ENCODE measurements around the gene P2RY8.
"Not testable (repeated sequence)": the region's sequence is repeated elsewhere in the genome, so short reads cannot be mapped to it uniquely, and the experiment has no call there.

P2RY8 gene

DNA sequence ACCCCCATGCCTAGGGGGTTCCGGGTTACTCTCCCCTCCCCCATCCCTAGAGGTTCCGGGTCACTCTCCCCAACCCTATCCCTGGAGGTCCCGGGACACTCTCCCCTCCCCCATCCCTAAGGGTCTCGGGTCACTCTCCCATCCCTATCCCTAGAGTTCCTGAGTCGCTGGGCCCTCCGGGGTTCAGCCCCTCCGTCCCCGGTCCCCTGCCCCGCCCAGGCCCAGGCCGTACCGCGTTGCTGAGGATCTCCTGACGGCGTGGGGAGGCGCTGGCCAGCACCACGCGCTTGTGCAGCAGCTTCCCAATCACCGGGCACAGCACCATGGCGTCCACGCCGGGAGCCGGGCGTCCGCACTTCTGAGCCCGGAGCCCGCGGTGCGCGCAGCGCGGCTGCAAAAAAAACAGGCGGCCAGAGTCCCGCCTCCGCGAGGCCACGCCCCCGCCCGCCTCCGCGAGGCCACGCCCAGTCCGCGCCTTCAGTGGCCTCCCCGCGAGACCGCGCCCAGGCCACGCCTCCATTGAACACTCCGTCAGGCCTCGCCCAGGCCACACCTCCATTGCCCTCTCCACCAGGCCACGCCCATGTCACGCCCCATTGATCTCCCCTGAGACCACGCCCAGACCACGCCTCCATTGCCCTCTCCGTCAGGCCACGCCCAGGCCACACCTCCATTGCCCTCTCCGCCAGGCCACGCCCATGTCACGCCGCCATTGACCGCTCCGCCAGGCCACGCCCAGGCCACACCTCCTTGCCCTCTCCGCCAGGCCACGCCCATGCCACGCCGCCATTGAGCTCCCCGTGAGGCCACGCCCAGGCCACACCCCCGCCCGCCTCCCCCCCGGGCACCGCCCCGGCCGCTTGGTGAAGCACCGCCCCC is 84.2 kb downstream of the P2RY8 start, which contains the start of gene ASMTL:
TSS of gene ASMTL (minus strand) at position 394 of the 879 bp plus-strand sequence. CDS start at position 325, 69 bp downstream.
- DNase-seq, result peak; percentile 82
- in situ Hi-C loops (cut with HindIII; ENCODE audit: low pct_ligation_motif_present, low pct_unique_long_range_greater_than_20kb, low sequenced_read_pairs), result no loop called here

DNA sequence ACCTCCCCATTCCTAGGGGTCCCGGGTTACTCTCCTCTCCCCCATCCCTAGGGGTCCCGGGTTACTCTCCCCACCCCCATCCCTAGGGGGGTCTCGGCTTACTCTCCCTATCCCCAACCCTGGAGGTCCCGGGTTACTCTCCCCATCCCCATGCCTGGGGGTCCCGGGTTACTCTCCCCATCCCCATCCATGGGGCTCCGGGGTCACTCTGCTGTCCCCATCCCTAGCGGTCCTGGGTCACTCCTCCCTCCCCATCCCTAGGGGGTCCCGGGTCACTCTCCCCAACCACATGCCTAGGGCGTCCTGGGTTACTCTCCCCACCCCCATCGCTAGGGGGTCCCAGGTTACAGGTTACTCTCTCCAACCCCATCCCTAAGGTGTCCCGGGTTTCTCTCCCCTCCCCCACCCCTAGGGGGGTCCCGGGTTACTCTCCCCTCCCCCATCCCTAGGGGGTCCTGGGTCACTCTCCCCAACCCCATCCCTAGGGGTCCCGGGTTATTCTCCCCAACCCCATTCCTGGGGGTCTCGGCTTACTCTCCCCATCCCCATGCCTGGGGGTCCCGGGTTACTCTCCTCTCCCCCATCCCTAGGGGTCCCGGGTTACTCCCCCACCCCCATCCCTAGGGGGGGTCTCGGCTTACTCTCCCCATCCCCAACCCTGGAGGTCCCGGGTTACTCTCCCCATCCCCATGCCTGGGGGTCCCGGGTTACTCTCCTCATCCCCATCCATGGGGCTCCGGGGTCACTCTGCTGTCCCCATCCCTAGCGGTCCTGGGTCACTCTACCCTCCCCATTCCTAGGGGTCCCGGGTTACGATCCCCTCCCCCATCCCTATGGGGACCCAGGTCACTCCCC is 85.1 kb downstream of the P2RY8 start:
- in situ Hi-C loops (cut with HindIII; ENCODE audit: low pct_ligation_motif_present, low pct_unique_long_range_greater_than_20kb, low sequenced_read_pairs), result no loop called here
- DNase-seq, result no peak

GRCh38 chrX:1451251-1451660 is 85.7 kb downstream of the P2RY8 start:
- no peak for DNase-seq
- in situ Hi-C loops (cut with HindIII; ENCODE audit: low pct_ligation_motif_present, low pct_unique_long_range_greater_than_20kb, low sequenced_read_pairs), result no loop called here

DNA sequence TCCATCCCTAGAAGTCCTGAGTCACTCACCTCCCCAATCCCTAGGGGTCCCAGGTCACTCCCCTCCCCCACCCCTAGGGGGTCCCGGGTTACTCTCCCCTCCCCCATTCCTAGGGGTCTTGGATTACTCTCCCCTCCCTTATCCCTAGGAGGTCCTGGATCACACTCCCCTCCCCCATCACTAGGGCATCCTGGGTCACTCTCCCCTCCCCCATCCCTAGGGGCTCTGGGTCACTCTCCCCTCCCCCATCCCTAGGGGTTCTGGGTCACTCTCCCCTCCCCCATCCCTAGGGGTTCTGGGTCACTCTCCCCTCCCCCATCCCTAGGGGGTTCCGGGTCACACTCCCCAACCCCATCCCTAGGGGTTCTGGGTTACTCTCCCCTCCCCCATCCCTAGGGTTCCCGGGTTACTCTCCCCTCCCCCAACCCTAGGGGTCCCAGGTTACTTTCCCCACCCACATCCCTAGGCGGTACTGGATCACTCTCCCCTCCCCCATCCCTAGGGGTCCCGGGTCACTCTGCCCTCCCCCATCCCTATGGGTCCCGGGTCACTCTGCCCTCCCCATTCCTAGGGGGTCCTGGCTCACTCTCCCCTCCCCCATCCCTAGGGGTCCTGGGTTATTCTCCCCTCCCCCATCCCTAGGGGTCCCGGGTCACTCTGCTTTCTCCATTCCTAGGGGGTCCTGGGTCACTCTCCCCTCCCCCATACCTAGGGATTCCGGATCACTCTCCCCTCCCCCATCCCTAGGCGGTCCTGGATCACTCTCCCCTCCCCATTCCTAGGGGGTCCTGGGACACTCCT is 86.4 kb downstream of the P2RY8 start:
- no peak for DNase-seq
- in situ Hi-C loops (cut with HindIII; ENCODE audit: low pct_ligation_motif_present, low pct_unique_long_range_greater_than_20kb, low sequenced_read_pairs), result no loop called here

DNA sequence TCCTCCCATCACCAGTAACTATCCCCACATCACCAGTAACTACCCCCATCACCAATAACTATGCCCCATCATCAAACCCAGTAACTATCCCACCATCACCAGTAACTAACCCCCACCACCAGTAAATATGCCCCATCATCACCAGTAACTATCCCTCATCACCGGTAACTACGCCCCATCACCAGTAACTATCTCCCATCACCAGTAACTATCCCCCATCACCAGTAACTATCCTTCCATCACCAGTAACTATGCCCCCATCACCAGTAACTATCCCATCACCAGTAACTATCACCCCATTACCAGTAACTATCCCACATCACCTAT is 87.2 kb downstream of the P2RY8 start:
- in situ Hi-C loops (cut with HindIII; ENCODE audit: low pct_ligation_motif_present, low pct_unique_long_range_greater_than_20kb, low sequenced_read_pairs), result no loop called here
- DNase-seq, result no peak

GRCh38 chrX:1449036-1449822 is 87.8 kb downstream of the P2RY8 start:
- in situ Hi-C loops (cut with HindIII; ENCODE audit: low pct_ligation_motif_present, low pct_unique_long_range_greater_than_20kb, low sequenced_read_pairs), result no loop called here

DNA sequence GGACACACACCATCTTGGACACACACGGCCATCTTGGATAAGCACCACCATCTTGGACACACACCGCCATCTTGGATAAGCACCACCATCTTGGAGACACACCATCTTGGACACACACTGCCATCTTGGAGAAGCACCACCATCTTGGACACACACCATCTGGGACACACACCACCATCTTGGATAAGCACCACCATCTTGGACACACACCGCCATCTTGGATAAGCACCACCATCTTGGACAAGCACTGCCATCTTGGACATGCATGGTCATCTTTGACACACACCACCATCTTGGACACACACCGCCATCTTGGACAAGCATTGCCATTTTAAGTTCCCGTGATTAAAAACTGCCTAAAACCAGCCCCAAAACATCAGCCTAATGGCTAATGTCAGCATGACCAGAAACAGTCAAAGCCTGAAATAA is 88.4 kb downstream of the P2RY8 start:
- in situ Hi-C loops (cut with HindIII; ENCODE audit: low pct_ligation_motif_present, low pct_unique_long_range_greater_than_20kb, low sequenced_read_pairs), result not testable (repeated sequence)

More at GRCh38 chrX:1449036-1449822, 87.8 kb downstream of the P2RY8 start:
- no peak for DNase-seq

DNA sequence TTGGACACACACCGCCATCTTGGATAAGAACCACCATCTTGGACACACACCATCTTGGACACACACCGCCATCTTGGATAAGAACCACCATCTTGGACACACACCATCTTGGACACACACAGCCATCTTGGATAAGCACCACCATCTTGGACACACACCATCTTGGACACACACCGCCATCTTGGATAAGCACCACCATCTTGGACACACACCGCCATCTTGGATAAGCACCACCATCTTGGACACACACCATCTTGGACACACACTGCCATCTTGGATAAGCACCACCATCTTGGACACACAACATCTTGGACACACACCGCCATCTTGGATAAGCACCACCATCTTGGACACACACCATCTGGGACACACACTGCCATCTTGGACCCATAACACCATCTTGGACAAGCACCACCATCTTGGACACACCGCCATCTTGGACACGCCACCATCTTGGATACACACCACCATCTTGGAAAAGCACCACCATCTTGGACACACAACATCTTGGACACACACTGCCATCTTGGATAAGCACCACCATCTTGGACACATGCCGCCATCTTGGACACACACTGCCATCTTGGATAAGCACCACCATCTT is 88.9 kb downstream of the P2RY8 start:
- in situ Hi-C loops (cut with HindIII; ENCODE audit: low pct_ligation_motif_present, low pct_unique_long_range_greater_than_20kb, low sequenced_read_pairs); DNase-seq: not testable (repeated sequence)

More for the DNA sequence above, 88.4 kb downstream of the P2RY8 start:
- not testable (repeated sequence) for DNase-seq

GRCh38 chrX:1446984-1447968 is 89.7 kb downstream of the P2RY8 start:
- DNase-seq; in situ Hi-C loops (cut with HindIII; ENCODE audit: low pct_ligation_motif_present, low pct_unique_long_range_greater_than_20kb, low sequenced_read_pairs): not testable (repeated sequence)

GRCh38 chrX:1444561-1445500 is 92.2 kb downstream of the P2RY8 start:
- no peak for DNase-seq
- in situ Hi-C loops (cut with HindIII; ENCODE audit: low pct_ligation_motif_present, low pct_unique_long_range_greater_than_20kb, low sequenced_read_pairs), result no loop called here

GRCh38 chrX:1443496-1444075 is 93.4 kb downstream of the P2RY8 start:
- in situ Hi-C loops (cut with HindIII; ENCODE audit: low pct_ligation_motif_present, low pct_unique_long_range_greater_than_20kb, low sequenced_read_pairs), result no loop called here
- DNase-seq, result no peak

DNA sequence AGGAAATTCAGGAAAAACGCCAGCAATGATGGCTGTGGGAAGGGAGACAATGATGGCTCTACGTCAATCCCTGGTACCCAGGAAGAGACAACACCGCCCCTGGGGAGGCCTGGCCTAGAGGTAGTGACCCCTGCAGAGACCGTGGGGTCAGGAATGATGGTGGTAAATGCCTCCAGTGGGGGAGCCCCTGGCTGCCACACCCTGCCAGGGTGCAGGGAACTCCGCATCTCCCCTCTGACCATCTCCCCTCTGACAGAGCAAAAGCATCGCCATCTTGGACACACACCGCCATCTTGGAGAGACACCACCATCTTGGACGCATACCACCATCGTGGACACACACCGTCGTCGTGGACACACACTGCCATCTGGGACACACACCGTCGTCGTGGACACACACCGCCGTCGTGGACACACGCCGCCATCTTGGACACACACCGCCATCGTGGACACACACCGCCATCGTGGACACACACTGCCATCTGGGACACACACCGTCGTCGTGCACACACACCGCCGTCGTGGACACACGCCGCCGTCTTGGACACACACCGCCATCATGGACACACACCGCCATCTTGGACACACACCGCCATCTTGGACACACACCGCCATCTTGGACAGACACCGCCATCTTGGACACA is 94.1 kb downstream of the P2RY8 start:
- in situ Hi-C loops (cut with HindIII; ENCODE audit: low pct_ligation_motif_present, low pct_unique_long_range_greater_than_20kb, low sequenced_read_pairs), result no loop called here
- no peak for DNase-seq

GRCh38 chrX:1442016-1442665 is 94.8 kb downstream of the P2RY8 start:
- in situ Hi-C loops (cut with HindIII; ENCODE audit: low pct_ligation_motif_present, low pct_unique_long_range_greater_than_20kb, low sequenced_read_pairs), result no loop called here
- no peak for DNase-seq

- no peak for DNase-seq
- in situ Hi-C loops (cut with HindIII; ENCODE audit: low pct_ligation_motif_present, low pct_unique_long_range_greater_than_20kb, low sequenced_read_pairs), result no loop called here
Observed at GRCh38 chrX:1440506-1440905, 96.5 kb downstream of the P2RY8 start.

Measured in ACHN (cell line).